ENCODE data around the gene SLC15A4.

- TF ChIP-seq CTCF (IDR thresholded peaks at IDR 0.05) (no peak), POLR2AphosphoS5 (IDR thresholded peaks at IDR 0.05) (no peak), POLR2A (IDR thresholded peaks at IDR 0.05; ENCODE audit: low read depth) (no peak), EP300 (IDR thresholded peaks at IDR 0.05) (no peak)
Measured at GRCh38 chr12:128784030-128784760, 39.6 kb downstream of the SLC15A4 start.
